ENCODE measurements around the gene ANKMY1. TPM values are rescaled to one million over a fixed set of nuclear protein-coding genes. Genes with fewer than 3 reads are reported as not detected.
A peak's percentile ranks its signal among the peaks of the same experiment; 100 is the strongest.

Gene ANKMY1
- total RNA-seq, 1 donor from 2014 or later = 7.6 TPM

DNA sequence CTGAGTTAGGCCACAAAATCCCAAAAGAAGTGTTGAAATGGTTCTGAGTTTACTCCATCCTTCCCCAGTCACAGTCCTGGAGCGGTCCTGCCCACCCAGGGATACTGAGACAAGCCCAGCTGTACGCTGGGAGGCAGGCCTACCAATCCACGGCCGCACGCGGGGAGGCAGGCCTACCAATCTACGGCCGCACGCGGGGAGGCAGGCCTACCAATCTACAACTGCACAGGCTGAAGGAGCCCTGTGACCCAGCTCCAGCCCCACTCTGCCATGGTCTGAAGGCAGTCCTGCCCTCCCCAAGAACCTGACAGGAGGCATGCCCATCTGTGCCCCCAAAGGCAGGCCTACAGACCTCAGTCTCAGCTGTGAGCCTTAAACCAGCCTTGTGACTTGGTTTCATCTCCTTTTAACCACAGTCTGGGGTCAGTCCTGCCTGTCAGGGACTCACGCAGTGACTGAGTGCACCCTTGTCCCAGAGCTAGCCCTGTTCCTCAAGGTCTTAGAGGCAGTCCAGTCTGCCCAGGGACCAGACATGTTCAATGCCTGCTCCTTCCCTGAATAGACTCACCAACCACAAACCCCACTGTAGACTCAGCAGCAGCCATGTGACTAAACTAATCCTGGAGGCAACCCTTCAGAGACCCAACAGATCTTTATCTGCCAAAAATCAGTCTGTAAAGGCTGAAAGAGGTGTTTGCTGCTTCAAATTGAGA is 85.6 kb downstream of the ANKMY1 start:
- no peak for DNase-seq

DNA sequence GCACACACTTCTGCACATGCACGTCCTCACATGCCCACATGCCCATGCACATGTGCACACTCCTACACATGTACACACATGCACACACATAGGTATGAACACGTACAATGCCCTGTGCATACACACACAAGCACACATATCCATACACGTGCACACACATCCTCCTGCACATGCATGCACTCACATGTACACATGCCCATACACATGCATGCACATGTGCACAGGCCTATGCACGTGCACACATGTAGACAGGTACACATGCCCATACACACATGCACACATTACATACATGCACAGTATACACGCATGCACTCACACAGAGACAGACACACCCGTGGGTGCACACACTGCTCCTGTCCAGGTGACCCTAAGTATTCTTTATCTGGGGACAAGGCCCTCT is 88.0 kb downstream of the ANKMY1 start:
- no peak for DNase-seq

DNA sequence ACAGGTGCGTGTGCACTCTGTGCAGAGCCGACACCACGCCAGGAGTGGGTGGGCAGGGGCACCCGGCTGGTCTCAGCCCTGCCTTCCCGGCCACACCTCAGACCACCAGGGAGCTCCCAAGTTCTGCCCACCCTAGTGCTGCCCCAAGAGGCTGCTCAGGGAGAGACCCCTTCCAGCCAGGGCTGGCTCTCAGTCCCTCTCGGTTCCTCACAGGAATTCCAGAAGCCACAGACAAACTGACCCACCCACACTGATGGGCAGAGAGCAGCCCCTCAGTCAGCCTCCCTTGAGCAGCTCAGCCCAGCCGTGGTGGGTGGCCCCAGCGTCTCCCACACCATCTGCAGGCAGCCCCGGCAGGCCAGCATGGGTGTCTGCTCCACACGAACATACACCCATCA is 88.5 kb downstream of the ANKMY1 start:
- no peak for DNase-seq

DNA sequence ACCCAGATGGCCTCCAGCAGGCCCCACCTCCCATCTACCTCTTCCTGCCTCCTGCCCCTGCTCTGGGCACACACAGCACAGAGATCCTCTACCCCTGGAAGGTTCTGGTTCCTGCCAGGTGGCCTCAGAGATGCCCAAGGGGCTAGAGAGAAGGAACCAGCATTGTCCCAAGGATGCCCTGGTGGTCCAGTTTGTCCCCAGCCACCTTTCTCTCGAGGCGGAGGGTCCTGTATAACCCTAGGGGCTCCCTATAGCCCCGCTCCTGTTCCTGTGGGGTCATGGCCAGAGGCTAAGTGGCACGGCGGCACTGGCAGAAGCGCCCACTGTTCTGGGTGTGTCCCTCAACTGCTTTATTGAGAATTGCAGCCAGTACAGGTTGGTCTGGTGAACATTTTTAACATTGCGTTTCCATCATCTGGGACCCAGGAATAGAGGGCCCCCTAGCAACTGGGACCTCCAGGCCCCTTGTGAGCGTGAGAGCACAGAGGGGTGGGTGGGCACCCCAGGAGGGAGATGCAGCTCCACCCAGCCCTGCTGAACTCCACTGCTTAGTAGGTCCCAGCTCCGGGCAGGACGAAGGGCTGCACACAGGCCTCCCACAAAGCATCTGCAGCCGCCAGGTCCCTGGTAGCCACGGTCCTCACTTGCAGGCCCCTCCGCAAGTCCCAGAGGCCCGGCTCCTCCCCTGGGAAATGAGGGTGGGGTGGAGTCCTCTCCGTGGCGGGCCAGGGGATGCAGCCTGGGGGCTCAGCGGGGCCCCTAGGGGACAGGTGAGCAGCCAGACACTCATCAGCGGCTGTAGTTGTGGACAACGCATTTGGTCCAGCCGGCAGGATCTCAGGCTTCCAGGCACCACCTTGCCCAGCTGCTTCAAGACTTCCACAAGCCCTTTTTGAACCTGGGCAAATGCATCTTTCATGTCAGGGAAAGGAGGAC is 89.2 kb downstream of the ANKMY1 start:
- DNase-seq = peak; percentile 10

DNA sequence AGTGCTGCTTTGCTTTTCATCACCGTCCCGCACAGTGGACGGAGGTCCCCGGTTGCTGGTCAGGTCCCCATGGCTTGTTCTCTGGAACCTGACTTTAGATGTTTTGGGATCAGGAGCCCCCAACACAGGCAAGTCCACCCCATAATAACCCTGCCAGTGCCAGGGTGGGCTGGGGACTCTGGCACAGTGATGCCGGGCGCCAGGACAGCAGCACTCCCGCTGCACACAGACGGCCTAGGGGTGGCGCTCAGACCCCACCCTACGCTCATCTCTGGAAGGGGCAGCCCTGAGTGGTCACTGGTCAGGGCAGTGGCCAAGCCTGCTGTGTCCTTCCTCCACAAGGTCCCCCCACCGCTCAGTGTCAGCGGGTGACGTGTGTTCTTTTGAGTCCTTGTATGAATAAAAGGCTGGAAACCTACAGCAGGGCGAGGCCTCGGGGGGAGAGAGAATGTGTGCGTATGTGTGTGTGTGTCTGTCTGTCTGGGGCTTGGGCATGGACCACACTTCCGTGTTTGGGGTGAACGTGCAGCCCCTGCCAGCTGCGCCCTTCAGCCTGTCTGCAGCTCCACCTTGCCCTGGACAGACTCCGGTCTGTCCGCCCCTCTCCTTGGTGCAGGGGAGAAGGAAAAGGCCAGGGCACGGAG is 90.0 kb downstream of the ANKMY1 start:
- no peak for DNase-seq

DNA sequence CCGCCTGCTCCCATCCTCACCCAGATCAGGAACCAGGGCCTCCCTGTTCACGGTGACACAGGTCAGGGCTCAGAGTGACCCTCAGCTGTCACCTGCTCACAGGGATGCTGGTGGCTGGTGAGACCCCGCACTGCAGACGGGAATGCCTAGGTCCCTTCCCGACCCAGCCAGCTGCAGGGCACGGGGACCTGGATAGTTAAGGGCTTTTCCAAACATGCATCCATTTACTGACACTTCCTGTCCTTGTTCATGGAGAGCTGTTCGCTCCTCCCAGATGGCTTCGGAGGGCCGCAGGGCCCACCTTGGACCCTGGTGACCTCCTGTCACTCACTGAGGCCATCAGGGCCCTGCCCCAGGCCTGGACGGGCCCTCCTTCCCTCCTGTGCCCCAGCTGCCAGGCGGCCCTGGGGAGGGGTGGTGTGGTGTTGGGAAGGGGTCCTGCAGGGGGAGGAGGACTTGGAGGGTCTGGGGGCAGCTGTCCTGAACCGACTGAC is 90.6 kb downstream of the ANKMY1 start:
- DNase-seq = no peak

DNA sequence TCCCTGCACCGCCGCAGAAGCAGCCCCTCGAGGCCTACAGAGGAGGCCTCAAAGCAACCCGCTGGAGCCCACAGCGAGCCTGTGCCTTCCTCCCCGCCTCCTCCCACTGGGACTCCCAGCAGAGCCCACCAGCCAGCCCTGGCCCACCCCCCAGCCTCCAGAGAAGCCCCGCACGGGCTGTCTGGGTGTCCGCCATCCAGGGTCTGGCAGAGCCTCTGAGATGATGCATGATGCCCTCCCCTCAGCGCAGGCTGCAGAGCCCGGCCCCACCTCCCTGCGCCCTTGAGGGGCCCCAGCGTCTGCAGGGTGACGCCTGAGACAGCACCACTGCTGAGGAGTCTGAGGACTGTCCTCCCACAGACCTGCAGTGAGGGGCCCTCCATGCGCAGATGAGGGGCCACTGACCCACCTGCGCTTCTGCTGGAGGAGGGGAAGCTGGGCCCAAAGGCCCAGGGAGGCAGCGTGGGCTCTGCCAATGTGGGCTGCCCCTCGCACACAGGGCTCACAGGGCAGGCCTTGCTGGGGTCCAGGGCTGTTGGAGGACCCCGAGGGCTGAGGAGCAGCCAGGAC is 91.1 kb downstream of the ANKMY1 start:
- no peak for DNase-seq

DNA sequence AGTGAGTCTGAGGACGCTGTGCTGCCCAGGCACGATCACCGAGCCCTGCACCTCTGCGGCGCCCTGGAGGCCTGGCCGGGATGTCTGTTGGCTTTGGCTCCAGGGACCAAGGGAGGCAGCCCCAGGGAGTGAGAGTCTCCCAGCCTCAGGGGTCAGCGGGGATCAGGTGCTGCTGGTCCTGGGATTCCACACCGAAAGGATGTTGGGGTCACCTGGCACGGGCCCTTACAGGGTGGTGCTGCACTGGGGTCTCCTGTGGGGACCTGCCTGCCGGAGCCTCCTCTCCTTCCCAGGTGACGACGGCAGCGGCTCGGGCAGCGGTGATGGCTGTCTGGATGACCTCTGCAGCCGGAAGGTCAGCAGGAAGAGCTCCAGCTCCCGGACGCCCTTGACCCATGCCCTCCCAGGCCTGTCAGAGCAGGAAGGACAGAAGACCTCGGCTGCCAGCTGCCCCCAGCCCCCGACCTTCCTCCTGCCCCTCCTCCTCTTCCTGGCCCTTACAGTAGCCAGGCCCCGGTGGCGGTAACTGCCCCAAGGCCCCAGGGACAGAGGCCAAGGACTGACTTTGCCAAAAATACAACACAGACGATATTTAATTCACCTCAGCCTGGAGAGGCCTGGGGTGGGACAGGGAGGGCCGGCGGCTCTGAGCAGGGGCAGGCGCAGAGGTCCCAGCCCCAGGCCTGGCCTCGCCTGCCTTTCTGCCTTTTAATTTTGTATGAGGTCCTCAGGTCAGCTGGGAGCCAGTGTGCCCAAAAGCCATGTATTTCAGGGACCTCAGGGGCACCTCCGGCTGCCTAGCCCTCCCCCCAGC is 91.8 kb downstream of the ANKMY1 start:
- no peak for DNase-seq

DNA sequence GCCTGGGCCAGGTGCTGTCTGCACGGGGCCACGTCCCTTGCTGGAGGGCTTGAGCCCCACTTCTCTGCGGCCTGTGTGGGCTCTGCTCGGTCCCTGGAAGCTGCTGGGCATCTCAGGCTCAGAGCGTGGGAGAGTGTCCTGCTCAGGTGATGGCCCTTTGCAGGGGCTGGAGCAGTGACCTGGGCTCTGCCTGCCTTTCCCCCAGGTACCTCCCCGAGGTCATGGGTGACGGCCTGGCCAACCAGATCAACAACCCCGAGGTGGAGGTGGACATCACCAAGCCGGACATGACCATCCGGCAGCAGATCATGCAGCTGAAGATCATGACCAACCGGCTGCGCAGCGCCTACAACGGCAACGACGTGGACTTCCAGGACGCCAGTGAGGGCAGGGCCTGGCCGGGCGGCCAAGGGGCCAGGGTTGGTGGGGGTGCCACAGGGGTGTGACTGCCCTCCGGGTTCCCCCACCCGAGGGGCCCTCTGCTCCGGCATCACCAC is 92.5 kb downstream of the ANKMY1 start:
- no peak for DNase-seq

DNA sequence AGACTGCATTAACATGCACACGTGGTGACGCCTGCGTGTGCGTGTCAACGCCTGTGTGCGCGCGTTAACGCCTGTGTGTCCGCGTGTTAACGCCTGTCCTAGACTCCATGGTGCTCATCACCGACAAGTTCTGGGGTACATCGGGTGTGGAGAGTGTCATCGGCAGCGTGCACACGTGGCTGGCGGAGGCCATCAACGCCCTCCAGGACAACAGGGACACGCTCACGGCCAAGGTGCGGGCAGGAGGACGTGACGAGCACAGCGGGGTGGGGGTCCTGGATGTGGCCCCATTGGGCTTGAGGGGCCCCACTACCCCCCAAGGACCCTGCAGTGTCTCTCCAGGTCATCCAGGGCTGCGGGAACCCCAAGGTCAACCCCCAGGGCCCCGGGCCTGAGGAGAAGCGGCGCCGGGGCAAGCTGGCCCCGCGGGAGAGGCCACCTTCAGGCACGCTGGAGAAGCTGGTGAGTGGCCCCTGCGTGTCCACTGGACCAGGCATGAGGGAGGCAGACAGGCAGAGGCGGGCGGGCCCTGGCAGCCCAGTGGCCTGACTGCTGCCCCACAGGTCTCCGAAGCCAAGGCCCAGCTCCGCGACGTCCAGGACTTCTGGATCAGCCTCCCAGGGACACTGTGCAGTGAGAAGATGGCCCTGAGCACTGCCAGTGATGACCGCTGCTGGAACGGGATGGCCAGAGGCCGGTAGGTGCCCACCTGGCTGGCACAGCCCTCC is 93.1 kb downstream of the ANKMY1 start:
- DNase-seq = no peak

DNA sequence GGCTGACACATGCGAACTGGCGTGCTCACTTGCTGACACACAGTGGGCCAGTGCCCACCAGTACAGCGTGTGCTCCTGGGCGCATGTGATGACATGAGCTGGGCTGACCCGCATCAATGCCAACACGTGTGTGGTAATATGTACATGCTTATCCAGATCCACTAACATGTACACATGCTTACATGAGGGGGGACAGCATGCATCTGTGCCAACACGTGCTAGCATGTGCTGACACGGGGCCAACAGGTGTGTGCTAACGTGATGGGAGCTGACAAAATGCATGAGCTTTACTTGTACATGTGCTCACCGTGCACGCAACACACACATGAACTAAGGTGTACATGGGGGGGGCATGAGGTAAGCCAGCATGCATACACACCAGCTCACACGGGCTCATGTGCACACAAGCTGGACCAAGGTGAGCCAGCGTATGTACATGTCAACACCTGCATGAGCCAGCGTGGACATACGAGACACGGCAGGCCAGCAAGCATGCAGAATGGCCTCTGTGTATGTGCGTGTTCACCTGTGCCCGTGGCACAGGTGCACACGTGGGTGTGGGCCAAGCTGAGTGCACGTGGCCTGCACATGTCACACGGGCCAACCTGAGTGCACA is 93.8 kb downstream of the ANKMY1 start:
- no peak for DNase-seq

DNA sequence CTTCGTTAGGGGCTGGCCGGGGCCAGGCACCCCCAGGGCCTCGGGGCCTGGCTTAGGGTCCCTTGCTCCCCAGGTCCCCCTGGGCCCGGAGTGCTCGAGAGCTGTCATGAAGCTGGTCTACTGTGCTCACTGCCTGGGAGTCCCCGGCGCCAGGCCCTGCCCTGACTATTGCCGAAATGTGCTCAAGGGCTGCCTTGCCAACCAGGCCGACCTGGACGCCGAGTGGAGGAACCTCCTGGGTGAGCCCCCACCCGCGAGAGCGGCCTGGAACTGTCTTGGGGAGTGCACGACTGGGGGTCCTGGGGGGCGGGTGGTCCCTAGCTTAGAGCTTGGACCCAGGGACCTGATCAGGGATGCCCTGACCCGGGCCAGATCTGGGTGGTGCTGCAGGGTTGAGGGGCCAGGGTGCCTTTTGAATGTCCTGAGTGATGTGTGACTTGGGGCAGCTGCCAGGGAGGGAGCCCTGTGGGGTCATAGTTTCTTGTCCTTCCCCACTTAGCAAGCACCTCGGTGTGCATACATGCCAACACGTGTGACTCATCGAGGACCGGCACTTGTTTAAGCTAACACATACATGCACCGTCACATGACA is 94.4 kb downstream of the ANKMY1 start:
- no peak for DNase-seq

DNA sequence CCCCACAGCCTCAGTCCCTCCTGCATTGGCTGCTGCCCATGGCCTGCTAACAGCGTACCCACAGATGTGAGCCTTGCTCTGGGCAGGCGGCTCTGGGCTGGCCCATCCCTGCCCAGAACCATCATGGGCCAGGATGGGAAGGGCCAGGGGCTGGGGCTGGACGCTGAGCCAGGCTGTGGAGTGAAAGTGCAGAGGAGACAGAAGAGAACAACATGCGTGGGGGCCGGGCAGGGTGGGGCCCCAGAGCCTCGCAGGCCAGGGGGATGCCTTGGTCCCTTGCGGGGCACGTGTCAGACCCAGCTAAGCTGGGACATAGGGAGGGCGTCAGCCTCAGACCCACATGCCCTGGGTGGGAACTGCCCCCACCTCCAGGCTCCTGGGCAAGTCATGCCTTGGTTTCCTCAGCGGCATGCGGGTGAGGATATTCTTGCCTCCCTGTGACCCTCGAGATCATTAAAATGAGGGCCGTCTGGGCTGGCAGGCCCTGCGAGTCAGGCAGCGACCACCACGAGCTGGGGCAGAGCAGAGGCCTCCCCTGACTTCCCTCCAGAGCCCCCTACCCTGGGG is 95.0 kb downstream of the ANKMY1 start:
- DNase-seq = no peak

DNA sequence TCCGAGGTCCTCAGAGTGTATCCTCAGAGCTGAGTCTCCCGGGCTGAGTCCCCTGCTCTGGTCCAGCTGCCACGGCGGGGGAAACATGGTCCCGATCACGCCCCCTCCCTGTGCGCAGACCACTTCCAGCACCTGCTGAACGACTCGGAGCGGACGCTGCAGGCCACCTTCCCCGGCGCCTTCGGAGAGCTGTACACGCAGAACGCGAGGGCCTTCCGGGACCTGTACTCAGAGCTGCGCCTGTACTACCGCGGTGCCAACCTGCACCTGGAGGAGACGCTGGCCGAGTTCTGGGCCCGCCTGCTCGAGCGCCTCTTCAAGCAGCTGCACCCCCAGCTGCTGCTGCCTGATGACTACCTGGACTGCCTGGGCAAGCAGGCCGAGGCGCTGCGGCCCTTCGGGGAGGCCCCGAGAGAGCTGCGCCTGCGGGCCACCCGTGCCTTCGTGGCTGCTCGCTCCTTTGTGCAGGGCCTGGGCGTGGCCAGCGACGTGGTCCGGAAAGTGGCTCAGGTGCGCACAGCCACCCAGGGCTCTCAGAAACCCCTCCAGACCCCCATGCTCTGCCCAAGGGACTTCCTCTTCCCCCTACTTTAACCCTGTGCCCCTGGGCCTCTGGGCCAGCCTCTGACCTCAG is 95.6 kb downstream of the ANKMY1 start:
- DNase-seq = no peak

DNA sequence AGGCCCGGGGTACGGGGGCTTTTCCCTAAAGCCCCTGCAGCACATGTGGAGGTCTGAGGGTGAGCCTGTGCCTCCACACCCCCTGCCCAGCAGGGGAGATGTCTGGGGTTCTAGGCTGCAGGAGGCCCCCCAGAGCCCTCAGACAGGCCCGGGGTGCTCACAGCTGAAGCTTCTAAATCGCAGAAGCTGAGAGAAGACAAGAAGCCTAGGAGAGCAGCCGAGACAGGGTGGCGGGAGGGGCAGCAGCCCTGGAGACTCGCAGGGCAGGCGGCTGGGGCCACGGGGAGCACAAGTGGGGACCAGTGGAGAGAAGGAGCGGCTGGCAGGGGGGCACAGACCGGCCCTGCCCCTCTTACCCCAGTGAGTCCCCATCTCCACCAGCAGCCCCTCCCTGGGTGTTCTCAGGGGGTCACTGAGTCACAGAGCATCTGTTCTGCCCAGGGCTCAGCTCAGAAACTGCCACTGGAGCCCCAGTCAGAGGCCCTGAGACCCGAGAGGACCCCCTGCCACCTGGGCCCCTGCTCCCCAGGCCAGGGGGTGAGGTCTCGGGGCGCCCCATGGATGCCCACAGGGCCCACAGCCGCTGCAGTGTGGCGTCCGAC is 96.2 kb downstream of the ANKMY1 start:
- DNase-seq = no peak

DNA sequence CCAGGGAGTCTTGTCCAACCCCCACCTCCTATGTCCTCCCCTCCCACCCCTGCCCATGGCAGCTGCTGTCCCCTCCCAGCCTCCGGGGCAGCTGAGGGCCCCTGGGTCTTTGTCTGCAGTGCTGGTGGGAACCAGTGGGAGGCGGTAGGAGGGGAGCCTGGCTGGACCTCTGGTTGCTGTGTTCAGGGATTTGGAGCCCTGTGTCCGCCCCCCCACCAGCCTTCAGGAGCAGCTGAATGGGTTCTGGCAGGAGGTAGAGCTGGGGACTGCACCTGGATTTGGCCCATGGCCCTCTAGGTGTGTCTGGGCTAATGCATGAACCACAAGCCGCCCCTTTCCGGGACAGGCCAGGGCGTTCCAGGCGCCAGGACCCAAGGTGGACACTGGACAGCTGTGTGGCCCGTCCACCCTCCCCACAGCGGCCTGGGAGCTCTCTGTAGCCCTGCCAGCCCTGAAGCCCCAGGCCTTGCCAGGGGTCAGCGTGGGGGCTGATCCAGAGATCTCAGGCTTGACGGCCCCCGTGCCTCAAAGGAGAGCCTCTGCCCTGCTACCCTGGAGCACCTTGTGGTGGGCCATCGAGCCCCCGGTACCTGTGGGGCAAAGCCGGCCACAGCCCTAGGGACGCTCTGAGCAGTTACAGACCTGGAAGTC is 96.9 kb downstream of the ANKMY1 start:
- no peak for DNase-seq

DNA sequence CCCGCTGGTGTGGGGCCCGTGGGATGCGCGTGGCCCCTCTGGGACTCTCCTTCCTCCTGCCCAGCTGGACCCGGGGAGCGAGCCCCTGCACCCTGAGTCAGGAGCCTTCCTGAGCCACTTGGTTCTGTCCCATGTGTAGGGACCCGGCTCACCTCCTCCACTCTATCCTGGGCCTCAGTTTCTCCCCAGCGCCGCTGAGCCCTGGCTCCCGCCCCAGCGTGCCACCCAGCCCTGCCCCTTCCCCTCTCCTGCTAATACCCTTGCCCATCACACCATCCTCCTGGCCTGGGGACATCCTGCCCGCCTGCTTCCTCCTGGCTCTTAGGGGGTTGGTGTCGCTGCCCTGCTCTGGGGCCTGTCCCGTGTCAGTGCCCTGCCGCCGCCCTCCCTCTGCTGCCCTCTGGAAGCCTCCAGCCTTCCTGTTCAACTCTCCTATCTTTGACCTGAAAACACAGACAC is 97.5 kb downstream of the ANKMY1 start:
- DNase-seq = no peak
